ENCODE data around the gene STK33.

Gene STK33

GRCh38 chr11:8383627-8384026 lies 210.4 kb downstream of the STK33 start:
- DNase-seq (ENCODE audit: low read depth), result no peak
- no peak for TF ChIP-seq CTCF (conservative IDR thresholded peaks at IDR 0.05; ENCODE audit: control insufficient read depth, insufficient read depth, low read depth, low read length)

GRCh38 chr11:8383227-8383626 lies 210.8 kb downstream of the STK33 start:
- no peak for TF ChIP-seq CTCF (conservative IDR thresholded peaks at IDR 0.05; ENCODE audit: control insufficient read depth, insufficient read depth, low read depth, low read length)
- H3K4me3 ChIP-seq (ENCODE audit: control insufficient read depth, low read depth, low read length), result no peak overlapping the region
- no peak for DNase-seq (ENCODE audit: low read depth)

More at GRCh38 chr11:8383627-8384026, 210.4 kb downstream of the STK33 start:
- no peak overlapping the region for H3K4me3 ChIP-seq (ENCODE audit: control insufficient read depth, low read depth, low read length)

- DNase-seq (ENCODE audit: low read depth), result peak; percentile 54
- TF ChIP-seq CTCF (conservative IDR thresholded peaks at IDR 0.05; ENCODE audit: control insufficient read depth, insufficient read depth, low read depth, low read length), result no peak
- no peak overlapping the region for H3K4me3 ChIP-seq (ENCODE audit: control insufficient read depth, low read depth, low read length)
Measured at GRCh38 chr11:8382436-8383053, 211.5 kb downstream of the STK33 start.

- no peak for DNase-seq (ENCODE audit: low read depth)
- TF ChIP-seq CTCF (conservative IDR thresholded peaks at IDR 0.05; ENCODE audit: control insufficient read depth, insufficient read depth, low read depth, low read length), result no peak
- no peak overlapping the region for H3K4me3 ChIP-seq (ENCODE audit: control insufficient read depth, low read depth, low read length)
Measured at GRCh38 chr11:8381871-8382396, 212.1 kb downstream of the STK33 start.

- DNase-seq (ENCODE audit: low read depth), result no peak
- TF ChIP-seq CTCF (conservative IDR thresholded peaks at IDR 0.05; ENCODE audit: control insufficient read depth, insufficient read depth, low read depth, low read length), result no peak
- H3K4me3 ChIP-seq (ENCODE audit: control insufficient read depth, low read depth, low read length), result no peak overlapping the region
Measured at GRCh38 chr11:8381343-8381742, 212.7 kb downstream of the STK33 start.

GRCh38 chr11:8375932-8376331 lies 218.1 kb downstream of the STK33 start:
- no peak overlapping the region for H3K4me3 ChIP-seq (ENCODE audit: control insufficient read depth, low read depth, low read length)
- no peak for DNase-seq (ENCODE audit: low read depth)
- no peak for TF ChIP-seq CTCF (conservative IDR thresholded peaks at IDR 0.05; ENCODE audit: control insufficient read depth, insufficient read depth, low read depth, low read length)
